Thoracic aorta (tissue), 2 donors: ENCODE measurements around the gene SECISBP2. TPM values are rescaled to one million over a fixed set of nuclear protein-coding genes. Genes with fewer than 3 reads are reported as not detected.
"Not testable (repeated sequence)": the region's sequence is repeated elsewhere in the genome, so short reads cannot be mapped to it uniquely, and the experiment has no call there.

Source experiments
- ATAC-seq: fragments of 150-250 bp; one replicate; pipeline ENCODE4 v1.8.0; 2017; ENCODE audit warnings: low read depth; ENCODE audit not compliant: insufficient number of reproducible peaks, low FRiP score
- DNase-seq: peaks from one replicate; pipeline ENCODE4 v3.0.0-alpha.2; 2020; ENCODE audit warnings: low spot score
- H3K27ac ChIP-seq, 2 donors: fragments of 200-600 bp; sonication (generic); 1 replicate in 1 of 2; 2 replicates in 1 of 2; pipeline ENCODE4 v1.5.1; 2016; ENCODE audit warnings: mild to moderate bottlenecking in 2 of 2, moderate library complexity in 2 of 2
- H3K27me3 ChIP-seq: fragments of 200-600 bp; sonication (generic); replicated peaks from 2 replicates; pipeline ENCODE4 v1.6.0; 2016; ENCODE audit warnings: mild to moderate bottlenecking; ENCODE audit not compliant: insufficient read depth
- H3K36me3 ChIP-seq: fragments of 200-600 bp; sonication (generic); one replicate; pipeline ENCODE4 v1.5.1; 2016
- H3K4me1 ChIP-seq, 2 donors: fragments of 200-600 bp; sonication (generic); 1 replicate in 1 of 2; 2 replicates in 1 of 2; pipeline versions ENCODE4 v1.5.1 to v1.6.0; 2016; ENCODE audit warnings: low read depth in 2 of 2, mild to moderate bottlenecking in 1 of 2; ENCODE audit not compliant: control insufficient read depth in 1 of 2
- H3K4me3 ChIP-seq: fragments of 200-600 bp; sonication (generic); 2 replicates; pipeline ENCODE4 v1.5.1; 2016; ENCODE audit warnings: mild to moderate bottlenecking
- H3K9me3 ChIP-seq: fragments of 200-600 bp; sonication (generic); 2 replicates; pipeline ENCODE4 v1.5.1; 2016
- CTCF ChIP-seq: fragments of 200-600 bp; sonication (generic); IDR thresholded peaks from one replicate; pipeline ENCODE4 v1.5.1; 2019; ENCODE audit warnings: antibody characterized with exemption
- total RNA-seq, 2 donors: library from RNA; depleted of rRNA; stranded (reverse); fragments of >200 nt; gene quantifications; one replicate each; pipeline versions ENCODE4 v1.1.0 to v1.2.3, GENCODE V29; 2016

The SECISBP2 gene
- total RNA-seq, 2 donors from 2014 or later: 37.2 to 91.5 TPM

- no peak for TF ChIP-seq CTCF
- ATAC-seq (no peak), DNase-seq (no peak)
- Histone ChIP-seq H3K4me3 (no peak overlapping the region), H3K27me3 (no peaks in the 10 kb centered on the region), H3K36me3 (no peaks in the 10 kb centered on the region), H3K27ac (no peak overlapping the region), H3K4me1 (no peaks in the 10 kb centered on the region), H3K9me3 (peaks cover 18% of the 10 kb centered on the region)
These were observed 40.8 kb upstream of the SECISBP2 start for GRCh38 chr9:89277454-89277853.

GRCh38 chr9:89278551-89278950 is 39.7 kb upstream of the SECISBP2 start:
- no peak for ATAC-seq
- H3K36me3 ChIP-seq: no peaks in the 10 kb centered on the region
- TF ChIP-seq CTCF: no peak

GRCh38 chr9:89278997-89279739 is 39.1 kb upstream of the SECISBP2 start:
- no peaks in the 10 kb centered on the region for H3K4me1 ChIP-seq
- ATAC-seq (no peak), DNase-seq (no peak)
- H3K27ac ChIP-seq: no peak overlapping the region
- H3K9me3 ChIP-seq: peaks cover 5% of the 10 kb centered on the region
- no peak overlapping the region for H3K4me3 ChIP-seq
- no peaks in the 10 kb centered on the region for H3K36me3 ChIP-seq
- H3K27me3 ChIP-seq: no peaks in the 10 kb centered on the region
- TF ChIP-seq CTCF: peak; percentile 53

More at GRCh38 chr9:89278551-89278950, 39.7 kb upstream of the SECISBP2 start:
- DNase-seq: no peak
- Histone ChIP-seq H3K4me3 (no peak overlapping the region), H3K4me1 (no peaks in the 10 kb centered on the region), H3K27ac (no peak overlapping the region), H3K9me3 (peaks cover 11% of the 10 kb centered on the region), H3K27me3 (no peaks in the 10 kb centered on the region)

GRCh38 chr9:89281106-89281505 is 37.2 kb upstream of the SECISBP2 start:
- no peak for ATAC-seq
- Histone ChIP-seq H3K27ac (no peak overlapping the region), H3K36me3 (no peaks in the 10 kb centered on the region), H3K4me1 (no peaks in the 10 kb centered on the region), H3K9me3 (no peaks in the 10 kb centered on the region), H3K27me3 (no peaks in the 10 kb centered on the region), H3K4me3 (no peak overlapping the region)
- TF ChIP-seq CTCF: no peak
- DNase-seq: no peak

DNA sequence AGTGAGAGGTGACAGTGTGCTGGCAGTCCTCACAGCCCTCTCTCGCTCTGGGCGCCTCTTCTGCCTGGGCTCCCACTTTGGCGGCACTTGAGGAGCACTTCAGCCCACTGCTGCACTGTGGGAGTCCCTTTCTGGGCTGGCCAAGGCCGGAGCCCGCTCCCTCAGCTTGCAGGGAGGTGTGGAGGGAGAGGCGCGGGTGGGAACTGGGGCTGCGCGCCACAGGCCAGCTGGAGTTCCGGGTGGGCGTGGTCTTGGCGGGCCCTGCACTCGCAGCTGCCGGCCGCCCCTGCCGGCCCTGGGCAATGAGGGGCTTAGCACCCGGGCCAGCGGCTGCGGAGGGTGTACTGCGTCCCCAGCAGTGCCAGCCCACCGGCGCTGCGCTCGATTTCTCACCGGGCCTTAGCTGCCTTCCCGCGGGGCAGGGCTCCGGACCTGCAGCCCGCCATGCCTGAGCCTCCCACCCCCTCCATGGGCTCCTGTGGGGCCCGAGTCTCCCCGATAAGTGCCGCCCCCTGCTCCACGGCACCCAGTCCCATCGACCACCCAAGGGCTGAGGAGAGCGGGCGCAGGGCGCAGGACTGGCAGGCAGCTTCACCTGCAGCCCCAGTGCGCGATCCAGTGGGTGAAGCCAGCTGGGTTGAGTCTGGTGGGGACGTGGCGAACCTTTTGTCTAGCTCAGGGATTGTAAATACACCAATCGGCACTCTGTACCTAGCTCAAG is 35.9 kb upstream of the SECISBP2 start:
- not testable (repeated sequence) for H3K4me1 ChIP-seq, H3K9me3 ChIP-seq, H3K27ac ChIP-seq, H3K36me3 ChIP-seq, DNase-seq, ATAC-seq, H3K27me3 ChIP-seq
- peak overlapping the region; percentile 65 for H3K4me3 ChIP-seq
